SJSA1 (cell line): ENCODE measurements around the gene MSI2. TPM values are rescaled to one million over a fixed set of nuclear protein-coding genes. Genes with fewer than 3 reads are reported as not detected.

Source experiments
- DNase-seq, 2 experiments: peaks; one replicate each; pipeline ENCODE4 v3.0.0-alpha.2; 2015 to 2020; ENCODE audit warnings: low spot score in 2 of 2, low read depth in 1 of 2
- H3K27ac ChIP-seq: fragments of 250-450 bp; sonication (Bioruptor Pico); 2 replicates; pipeline ENCODE4 v1.5.1; 2020; ENCODE audit warnings: mild to moderate bottlenecking, moderate library complexity
- H3K27me3 ChIP-seq: fragments of 250-450 bp; sonication (Bioruptor Pico); replicated peaks from 2 replicates; pipeline ENCODE4 v1.5.1; 2020; ENCODE audit warnings: mild to moderate bottlenecking, moderate library complexity
- H3K36me3 ChIP-seq: fragments of 250-450 bp; sonication (Bioruptor Pico); 2 replicates; pipeline ENCODE4 v1.5.1; 2020; ENCODE audit warnings: mild to moderate bottlenecking
- H3K4me1 ChIP-seq: fragments of 250-450 bp; sonication (Bioruptor Pico); replicated peaks from 2 replicates; pipeline ENCODE4 v1.6.1; 2021; ENCODE audit warnings: mild to moderate bottlenecking
- H3K4me3 ChIP-seq: fragments of 250-450 bp; sonication (Bioruptor Pico); 2 replicates; pipeline ENCODE4 v1.5.1; 2020; ENCODE audit warnings: mild to moderate bottlenecking
- H3K9me3 ChIP-seq: fragments of 250-450 bp; sonication (Bioruptor Pico); replicated peaks from 2 replicates; pipeline ENCODE4 v1.5.1; 2020; ENCODE audit warnings: mild to moderate bottlenecking
- total RNA-seq: library from RNA; depleted of rRNA; stranded (reverse); fragments of >200 nt; shearing (Covaris generic); gene quantifications from 2 replicates; pipeline ENCODE4 v1.2.3, GENCODE V29; 2014

The MSI2 gene
- total RNA-seq, 1 experiment from 2014 or later = 39.8 TPM

GRCh38 chr17:57692770-57693169, 436.4 kb downstream of the MSI2 start:
- Histone ChIP-seq H3K27me3 (no peaks in the 10 kb centered on the region), H3K36me3 (no peaks in the 10 kb centered on the region), H3K4me3 (no peak overlapping the region), H3K27ac (no peak overlapping the region), H3K4me1 (no peaks in the 10 kb centered on the region), H3K9me3 (0 out of 2 replicates have a peak, but pooled peaks cover 5% of the 10 kb centered on the region)
- no peak for DNase-seq

- Histone ChIP-seq H3K27ac (no peak overlapping the region), H3K27me3 (no peaks in the 10 kb centered on the region), H3K4me1 (no peaks in the 10 kb centered on the region), H3K36me3 (no peaks in the 10 kb centered on the region), H3K9me3 (0 out of 2 replicates have a peak, but pooled peaks cover 5% of the 10 kb centered on the region), H3K4me3 (no peak overlapping the region)
- no peak for DNase-seq
Measured at GRCh38 chr17:57694051-57694450, 437.7 kb downstream of the MSI2 start.

- Histone ChIP-seq H3K27me3 (peaks cover 15% of the 10 kb centered on the region), H3K36me3 (no peaks in the 10 kb centered on the region), H3K4me3 (no peak overlapping the region), H3K4me1 (no peaks in the 10 kb centered on the region), H3K9me3 (0 out of 2 replicates have a peak, but pooled peaks cover 5% of the 10 kb centered on the region), H3K27ac (no peak overlapping the region)
- DNase-seq = peak in 1 of 2 experiments; percentile 39
Measured at GRCh38 chr17:57696050-57696449, 439.7 kb downstream of the MSI2 start.

- Histone ChIP-seq H3K36me3 (no peaks in the 10 kb centered on the region), H3K4me1 (no peaks in the 10 kb centered on the region), H3K27me3 (peaks cover 16% of the 10 kb centered on the region), H3K9me3 (no peaks in the 10 kb centered on the region), H3K27ac (no peak overlapping the region), H3K4me3 (no peak overlapping the region)
- DNase-seq = peak in 1 of 2 experiments; percentile 38
Measured at GRCh38 chr17:57697197-57697596, 440.9 kb downstream of the MSI2 start.

GRCh38 chr17:57697891-57698711, 441.8 kb downstream of the MSI2 start:
- Histone ChIP-seq H3K27ac (no peak overlapping the region), H3K4me3 (no peak overlapping the region), H3K36me3 (no peaks in the 10 kb centered on the region), H3K27me3 (peaks cover 16% of the 10 kb centered on the region), H3K9me3 (no peaks in the 10 kb centered on the region), H3K4me1 (no peaks in the 10 kb centered on the region)
- peak in 1 of 2 experiments; percentile 33 for DNase-seq

- Histone ChIP-seq H3K36me3 (no peaks in the 10 kb centered on the region), H3K4me1 (no peaks in the 10 kb centered on the region), H3K27me3 (peaks cover 16% of the 10 kb centered on the region), H3K27ac (no peak overlapping the region), H3K4me3 (no peak overlapping the region), H3K9me3 (no peaks in the 10 kb centered on the region)
- peak in 1 of 2 experiments; percentile 40 for DNase-seq
Measured at GRCh38 chr17:57699751-57700219, 443.5 kb downstream of the MSI2 start.

GRCh38 chr17:57701124-57701523, 444.8 kb downstream of the MSI2 start:
- Histone ChIP-seq H3K4me1 (no peaks in the 10 kb centered on the region), H3K27me3 (peaks cover 16% of the 10 kb centered on the region), H3K4me3 (no peak overlapping the region), H3K9me3 (no peaks in the 10 kb centered on the region), H3K27ac (no peak overlapping the region), H3K36me3 (no peaks in the 10 kb centered on the region)
- DNase-seq = no peak

GRCh38 chr17:57703273-57703672, 446.9 kb downstream of the MSI2 start:
- peak in 1 of 2 experiments; percentile 27 for DNase-seq
- no peaks in the 10 kb centered on the region for H3K4me1 ChIP-seq
- H3K27me3 ChIP-seq = peaks cover 16% of the 10 kb centered on the region
- H3K9me3 ChIP-seq = no peaks in the 10 kb centered on the region
- H3K36me3 ChIP-seq = no peaks in the 10 kb centered on the region
- H3K4me3 ChIP-seq = no peak overlapping the region
- H3K27ac ChIP-seq = no peak overlapping the region

GRCh38 chr17:57704448-57704847, 448.1 kb downstream of the MSI2 start:
- H3K4me3 ChIP-seq = no peak overlapping the region

GRCh38 chr17:57705921-57706695, 449.8 kb downstream of the MSI2 start:
- peak in 1 of 2 experiments; percentile 22 for DNase-seq
- H3K9me3 ChIP-seq = no peaks in the 10 kb centered on the region
- no peak overlapping the region for H3K4me3 ChIP-seq
- no peaks in the 10 kb centered on the region for H3K36me3 ChIP-seq
- H3K27me3 ChIP-seq = 0 out of 2 replicates have a peak, but pooled peaks cover 6% of the 10 kb centered on the region
- H3K4me1 ChIP-seq = no peaks in the 10 kb centered on the region
- H3K27ac ChIP-seq = no peak overlapping the region

More at GRCh38 chr17:57704448-57704847, 448.1 kb downstream of the MSI2 start:
- DNase-seq = peak in 1 of 2 experiments; percentile 25
- H3K36me3 ChIP-seq = no peaks in the 10 kb centered on the region
- H3K27ac ChIP-seq = no peak overlapping the region
- H3K4me1 ChIP-seq = no peaks in the 10 kb centered on the region
- peaks cover 16% of the 10 kb centered on the region for H3K27me3 ChIP-seq
- H3K9me3 ChIP-seq = no peaks in the 10 kb centered on the region

GRCh38 chr17:57706761-57707160, 450.4 kb downstream of the MSI2 start:
- peak in 1 of 2 experiments; percentile 36 for DNase-seq

GRCh38 chr17:57707892-57708291, 451.6 kb downstream of the MSI2 start:
- Histone ChIP-seq H3K27me3 (peaks cover 10% of the 10 kb centered on the region; the same call in 1 of the 2 replicates), H3K4me3 (no peak overlapping the region), H3K27ac (no peak overlapping the region), H3K4me1 (no peaks in the 10 kb centered on the region), H3K36me3 (no peaks in the 10 kb centered on the region), H3K9me3 (no peaks in the 10 kb centered on the region)
- DNase-seq = no peak

More at GRCh38 chr17:57706761-57707160, 450.4 kb downstream of the MSI2 start:
- Histone ChIP-seq H3K9me3 (no peaks in the 10 kb centered on the region), H3K4me3 (no peak overlapping the region), H3K27me3 (0 out of 2 replicates have a peak, but pooled peaks cover 6% of the 10 kb centered on the region), H3K4me1 (no peaks in the 10 kb centered on the region), H3K27ac (no peak overlapping the region), H3K36me3 (no peaks in the 10 kb centered on the region)

GRCh38 chr17:57708410-57708809, 452.1 kb downstream of the MSI2 start:
- DNase-seq = no peak
- peaks cover 12% of the 10 kb centered on the region; the same call in 1 of the 2 replicates for H3K27me3 ChIP-seq
- no peaks in the 10 kb centered on the region for H3K9me3 ChIP-seq
- no peaks in the 10 kb centered on the region for H3K36me3 ChIP-seq
- no peak overlapping the region for H3K27ac ChIP-seq
- no peak overlapping the region for H3K4me3 ChIP-seq
- no peaks in the 10 kb centered on the region for H3K4me1 ChIP-seq
